HS-5 (cell line): ENCODE results near the gene PRKG1.

Experiments used
- DNase-seq: peaks from one replicate; pipeline ENCODE4 v3.0.0-alpha.2; 2012; ENCODE audit warnings: low read depth

Gene PRKG1

DNA sequence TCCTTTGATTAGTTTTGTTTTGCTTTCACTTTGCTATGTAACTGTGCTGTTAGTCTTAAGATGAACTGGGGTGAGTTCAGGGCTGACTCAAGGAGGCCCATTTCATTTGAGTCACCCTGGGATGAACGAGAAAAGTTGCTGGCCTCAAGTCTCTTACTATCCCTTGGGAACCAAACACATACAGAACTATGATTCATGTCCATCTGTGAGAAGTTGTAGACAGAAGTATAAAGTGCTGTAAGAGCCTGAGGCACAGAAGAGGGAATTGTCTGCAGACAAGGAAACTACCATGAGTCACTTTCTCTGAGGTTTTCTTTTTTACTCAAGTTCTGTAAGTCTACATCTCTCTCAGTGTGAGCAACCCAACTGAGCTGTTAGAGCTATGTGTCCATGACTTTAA is 805.0 kb downstream of the PRKG1 start:
- peak; percentile 83 for DNase-seq

DNA sequence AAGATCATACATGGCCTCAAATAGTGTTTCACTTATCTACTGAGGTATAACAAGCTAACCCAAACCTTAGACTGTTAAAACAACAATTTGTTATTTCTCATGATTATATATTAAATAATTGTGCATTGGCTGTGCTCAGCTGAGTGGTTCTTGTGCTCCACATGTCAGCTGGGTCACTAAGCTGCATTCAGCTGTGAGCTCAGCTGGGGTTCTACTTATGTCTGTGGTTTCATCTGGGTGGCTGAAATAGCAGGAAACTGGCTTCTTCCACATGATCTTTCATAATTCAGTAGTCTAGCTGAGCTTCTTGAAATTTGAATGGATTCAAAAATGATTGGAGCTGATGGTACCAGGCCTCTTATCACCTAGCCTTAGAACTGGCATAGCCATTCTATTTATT is 806.9 kb downstream of the PRKG1 start:
- no peak for DNase-seq

DNA sequence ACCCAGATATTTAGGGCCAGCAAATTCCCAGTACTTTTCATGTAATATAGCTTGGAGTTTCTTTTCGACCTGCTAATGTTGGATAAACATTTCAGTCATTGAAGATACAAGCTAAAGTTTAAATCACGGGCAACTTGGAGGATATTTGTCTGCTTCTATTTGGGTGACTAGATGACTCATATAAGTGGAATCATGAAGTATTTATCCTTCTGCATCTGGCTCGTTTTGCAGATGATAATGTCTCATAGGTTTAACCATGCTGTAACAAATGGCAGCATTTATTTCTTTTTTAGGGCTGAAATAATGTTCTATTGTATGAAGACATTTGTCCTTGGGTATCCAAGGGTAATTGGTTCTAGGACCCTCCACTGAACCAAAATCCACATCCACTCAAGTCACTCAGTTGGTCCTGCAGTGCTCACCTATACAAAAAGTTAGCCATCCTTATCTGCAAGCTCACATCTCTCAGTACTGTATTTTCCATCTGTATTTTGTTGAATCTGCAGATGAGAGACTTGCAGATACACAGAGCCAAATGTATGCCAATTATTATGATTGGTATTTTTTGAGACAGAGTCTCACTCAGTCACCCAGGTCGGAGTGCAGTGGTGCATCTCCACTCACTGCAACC is 812.3 kb downstream of the PRKG1 start:
- no peak for DNase-seq

DNA sequence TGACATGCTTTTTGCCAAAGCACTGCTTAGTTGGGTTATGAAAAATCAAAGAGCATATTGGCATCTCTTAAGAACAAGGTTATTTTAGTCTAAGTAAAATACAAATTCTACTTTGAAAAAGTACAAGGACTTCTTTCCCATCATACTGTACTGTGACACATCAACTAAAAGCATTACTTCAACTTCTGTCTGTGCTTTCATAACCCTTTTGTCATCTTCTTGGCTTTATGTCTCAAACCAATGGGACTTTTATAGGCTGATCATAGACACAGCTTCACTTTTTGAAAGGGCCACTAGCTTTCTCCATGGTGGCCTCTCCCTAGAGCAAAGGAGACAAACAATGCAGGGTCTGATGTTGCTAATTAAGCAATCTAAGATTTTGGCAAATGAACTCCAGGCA is 814.0 kb downstream of the PRKG1 start:
- DNase-seq: no peak

DNA sequence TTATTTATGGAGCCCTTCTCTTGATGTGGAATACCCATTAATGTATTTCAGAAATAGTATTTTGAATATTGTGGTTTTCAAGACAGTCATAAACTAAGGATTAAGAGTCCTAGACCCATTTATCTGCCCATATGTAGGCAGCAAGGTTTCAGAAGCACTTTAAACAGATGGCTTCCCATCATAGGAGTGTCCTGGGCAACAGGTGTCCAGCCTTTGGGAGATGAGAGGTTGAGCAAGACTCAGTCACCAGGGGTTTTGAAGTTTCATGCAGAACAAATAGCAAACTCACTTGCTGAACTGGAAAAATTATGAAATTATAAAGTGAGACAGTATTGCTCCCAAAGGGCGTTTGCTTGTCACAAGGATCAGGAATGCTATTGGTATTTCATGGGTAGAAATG is 818.0 kb downstream of the PRKG1 start:
- DNase-seq: no peak

DNA sequence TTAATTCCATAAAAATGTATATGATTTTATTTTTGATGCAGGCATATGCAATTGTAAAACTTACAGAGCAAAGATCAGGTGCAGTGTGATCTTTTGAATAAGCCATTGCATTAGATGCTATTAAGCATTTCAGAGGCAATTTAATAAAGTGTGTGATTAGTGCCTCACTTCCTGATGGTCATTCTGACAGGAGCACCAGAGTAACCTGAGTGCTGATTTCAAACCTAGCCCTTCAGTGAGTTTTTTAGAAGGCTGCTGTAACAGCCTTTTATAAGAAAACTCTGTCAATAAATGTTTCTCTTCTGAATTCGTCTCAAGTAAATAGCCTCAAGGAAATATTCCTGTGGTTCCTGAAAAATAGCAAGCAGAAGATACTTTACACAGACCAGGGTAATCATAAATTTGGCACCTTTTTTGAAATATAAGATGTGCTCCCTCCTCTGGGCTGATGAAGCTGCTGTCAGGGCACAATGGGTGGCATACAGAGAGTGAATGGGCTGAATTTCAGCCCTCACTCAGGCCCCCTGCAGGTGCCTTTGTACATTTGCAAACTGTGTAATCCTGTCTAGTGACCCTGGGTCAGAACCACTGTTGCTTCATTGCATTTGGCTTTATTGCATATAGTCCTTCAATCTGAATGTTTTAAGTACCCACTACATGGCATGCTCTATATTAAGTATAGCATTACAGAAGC is 818.8 kb downstream of the PRKG1 start:
- no peak for DNase-seq

DNA sequence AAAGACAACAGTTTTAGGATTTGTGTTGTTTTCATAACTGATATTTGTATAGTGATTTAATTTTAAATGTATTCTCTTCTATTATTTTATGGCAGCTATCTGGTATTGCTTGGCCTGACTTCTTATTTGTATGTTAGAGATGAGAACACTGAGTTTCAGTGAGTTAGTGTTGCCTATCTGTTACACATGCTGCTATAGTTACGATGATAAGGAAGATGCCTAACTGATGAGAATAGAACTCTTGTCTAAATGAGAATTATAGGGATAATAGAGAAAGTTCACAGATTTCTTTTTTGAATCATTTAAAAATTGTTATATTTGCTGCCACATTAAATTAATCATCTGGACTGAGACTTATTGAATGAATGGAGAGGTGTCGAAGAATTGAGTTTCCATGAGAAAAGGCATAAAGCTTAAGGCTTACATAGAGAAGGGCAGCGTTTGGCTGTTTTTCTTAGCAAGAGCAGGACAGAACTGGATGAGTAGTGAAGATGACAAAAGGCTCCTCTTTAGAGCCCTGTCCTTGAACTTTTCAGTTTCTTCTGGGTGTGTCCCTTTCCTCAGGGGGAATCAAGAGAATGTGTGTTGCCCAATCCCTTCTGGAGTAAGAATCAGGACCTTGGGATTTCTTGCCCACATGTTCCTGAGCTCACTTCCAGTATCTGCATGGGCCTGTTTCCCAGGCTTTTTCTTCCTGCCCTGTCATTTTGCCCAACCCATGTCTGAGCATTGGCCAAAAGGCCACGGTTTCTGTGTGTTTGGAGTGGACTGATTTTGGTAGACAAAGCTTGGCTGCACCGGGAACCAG is 820.7 kb downstream of the PRKG1 start:
- no peak for DNase-seq

DNA sequence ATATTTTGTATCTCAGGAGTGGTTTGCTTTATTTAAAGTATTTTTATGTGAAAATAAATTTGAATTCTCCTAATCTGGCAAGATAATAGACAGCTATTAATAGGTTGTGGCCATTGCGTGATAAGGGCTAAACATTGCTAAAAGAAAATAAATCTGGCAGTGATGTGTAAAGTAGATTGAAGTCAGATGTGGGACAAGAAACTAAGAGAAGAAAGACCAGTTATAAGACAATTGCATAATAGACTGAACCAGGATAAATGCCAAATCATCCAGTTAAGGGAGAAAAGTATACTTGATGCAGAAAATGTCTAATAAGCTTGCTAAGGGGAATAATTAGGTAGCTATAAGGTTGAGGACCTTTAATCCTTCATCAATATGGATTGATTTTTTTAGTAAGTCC is 822.6 kb downstream of the PRKG1 start:
- no peak for DNase-seq

DNA sequence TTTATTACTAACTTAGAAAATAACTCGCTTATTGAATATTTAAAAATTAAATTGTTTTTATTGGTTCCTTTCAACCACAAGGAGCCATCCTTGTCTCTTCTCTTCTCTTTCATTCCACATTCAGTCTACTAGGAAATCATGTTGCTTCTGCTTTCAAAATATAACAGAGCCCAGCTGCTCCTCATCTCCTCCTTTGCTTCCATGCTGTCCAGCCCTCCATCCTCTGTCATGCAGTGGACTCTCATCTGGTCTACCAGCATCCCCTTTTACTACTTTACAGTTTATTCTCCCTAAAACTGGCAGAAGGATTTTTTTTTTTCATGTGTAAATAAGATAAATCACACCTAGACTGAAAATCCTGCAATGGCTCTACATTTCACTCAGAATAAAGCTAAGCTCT is 823.3 kb downstream of the PRKG1 start:
- DNase-seq: no peak

DNA sequence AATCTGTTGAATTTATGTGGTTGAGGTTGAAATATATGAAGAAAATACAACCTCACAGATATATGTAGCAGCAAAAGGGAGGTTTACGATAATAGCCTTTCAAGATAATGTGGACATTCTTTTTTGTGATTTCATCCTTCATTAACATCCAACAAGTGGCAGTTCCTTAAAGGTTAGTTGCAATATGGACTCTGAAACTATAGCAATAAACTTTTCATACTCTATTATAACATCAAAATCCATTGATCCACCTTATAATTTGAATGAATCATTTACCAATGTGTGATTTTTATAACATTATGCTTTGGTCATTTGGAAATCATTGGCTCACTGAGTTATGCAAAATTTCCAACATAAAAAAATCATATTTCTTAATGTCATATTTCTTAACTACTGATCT is 825.9 kb downstream of the PRKG1 start:
- DNase-seq: no peak

DNA sequence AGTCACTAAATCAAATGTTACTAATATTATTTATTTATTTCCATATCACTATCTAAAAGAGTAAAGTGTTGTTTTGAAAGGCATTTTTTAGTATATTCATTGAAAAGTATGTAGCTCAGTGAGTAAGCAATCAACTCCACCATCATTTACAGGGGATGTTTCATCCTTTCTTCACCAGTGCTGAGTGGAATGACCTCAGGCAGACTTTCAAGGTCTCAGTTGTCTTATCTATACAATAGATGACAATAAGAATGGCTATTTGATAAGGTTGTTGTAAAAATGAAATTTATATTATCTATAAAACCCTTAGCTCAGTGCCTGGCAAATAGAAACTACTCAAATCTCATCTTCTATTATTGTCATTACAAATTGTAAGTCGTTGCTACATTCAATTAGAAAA is 829.4 kb downstream of the PRKG1 start:
- no peak for DNase-seq

DNA sequence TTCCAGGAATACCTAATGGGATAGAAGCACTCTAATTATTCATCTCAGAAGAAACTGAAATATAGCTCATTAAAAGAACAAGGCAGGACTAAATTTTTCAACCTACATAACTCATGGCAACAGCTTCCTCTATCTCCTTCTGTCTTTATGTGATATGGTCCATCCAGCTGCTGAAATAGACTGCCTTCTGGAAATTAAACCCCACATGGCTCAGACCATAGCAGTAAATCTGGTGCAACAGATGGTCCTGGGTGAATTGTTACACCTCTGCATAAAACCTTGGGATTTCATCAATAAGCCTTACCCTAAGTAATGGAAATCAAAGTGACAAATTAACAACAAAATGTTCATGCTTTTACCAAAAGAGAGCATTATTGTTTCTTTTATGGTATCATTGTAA is 830.7 kb downstream of the PRKG1 start:
- DNase-seq: no peak

DNA sequence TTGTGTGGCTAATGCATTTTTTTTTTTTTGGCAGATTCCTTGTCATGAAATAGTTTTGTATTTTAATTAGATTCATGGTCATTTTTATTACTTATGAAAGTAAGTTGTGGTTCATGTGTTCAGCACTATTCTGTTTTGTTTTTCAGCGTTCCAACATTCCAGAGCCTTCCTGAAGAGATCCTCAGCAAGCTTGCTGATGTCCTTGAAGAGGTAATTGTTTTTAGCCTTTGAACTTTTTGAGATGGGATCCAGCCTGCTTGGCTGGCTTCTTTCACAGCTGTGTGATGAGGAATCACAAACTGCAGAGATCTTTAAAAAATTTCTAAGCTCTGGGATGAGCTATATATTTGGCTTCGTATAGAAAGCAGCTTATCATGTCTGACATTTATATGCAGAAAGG is 833.1 kb downstream of the PRKG1 start:
- no peak for DNase-seq

DNA sequence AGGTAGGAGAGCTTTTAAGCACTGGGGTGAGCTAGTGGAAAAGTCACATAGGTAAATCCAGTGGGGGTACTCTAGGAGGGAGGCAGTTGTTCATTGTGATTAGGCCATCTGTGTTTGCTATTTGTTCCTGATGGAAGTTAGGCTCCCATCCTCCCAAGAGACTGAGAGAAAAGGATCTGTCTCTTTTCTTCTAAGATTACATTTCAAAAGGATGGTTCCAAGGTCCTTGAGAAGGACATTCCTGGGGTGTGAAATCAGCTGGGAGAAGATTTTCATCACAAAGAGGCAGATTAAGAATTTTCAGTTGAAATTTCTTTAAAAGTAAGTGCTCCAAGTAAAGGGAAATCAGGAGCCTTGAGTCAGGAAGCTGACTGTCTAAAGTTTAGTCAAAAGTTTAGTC is 835.9 kb downstream of the PRKG1 start:
- no peak for DNase-seq

DNA sequence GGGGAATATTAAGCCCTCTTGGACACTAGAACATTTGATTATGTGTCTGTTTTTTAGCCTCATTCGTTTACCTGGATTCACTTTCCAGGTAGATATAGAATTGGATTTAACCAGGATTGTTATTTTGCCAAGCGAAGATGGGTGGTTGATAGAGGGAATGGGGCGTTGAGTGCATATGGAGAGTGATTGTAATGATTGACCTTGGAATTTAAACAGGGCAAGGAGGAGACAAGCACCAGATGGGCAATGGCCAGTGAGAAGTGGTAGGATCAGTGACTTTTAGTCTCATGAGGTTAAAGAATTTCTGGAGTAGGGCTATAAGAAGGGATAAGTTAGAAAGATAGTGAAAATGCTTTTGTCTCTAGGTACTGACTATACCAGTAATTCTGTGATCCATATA is 836.3 kb downstream of the PRKG1 start:
- DNase-seq: no peak

DNA sequence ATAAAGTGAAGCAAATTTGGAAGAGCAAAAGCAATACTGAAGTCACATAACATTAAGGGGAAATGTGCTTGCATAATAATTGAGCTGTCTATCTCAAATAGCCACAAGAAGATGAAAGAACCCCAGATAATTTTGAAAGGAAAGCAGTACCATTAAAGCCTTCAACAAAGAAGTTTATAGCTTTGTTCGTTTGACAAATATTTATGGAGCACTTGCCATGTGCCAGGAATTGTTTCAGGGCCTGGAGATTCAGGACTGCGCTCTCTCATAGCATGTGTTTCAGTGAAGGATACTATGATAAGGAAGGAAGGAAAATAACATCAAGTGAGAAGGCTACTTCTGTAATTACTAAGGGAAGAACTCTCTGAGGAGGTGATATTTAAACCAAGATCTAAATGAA is 837.4 kb downstream of the PRKG1 start:
- DNase-seq: no peak

DNA sequence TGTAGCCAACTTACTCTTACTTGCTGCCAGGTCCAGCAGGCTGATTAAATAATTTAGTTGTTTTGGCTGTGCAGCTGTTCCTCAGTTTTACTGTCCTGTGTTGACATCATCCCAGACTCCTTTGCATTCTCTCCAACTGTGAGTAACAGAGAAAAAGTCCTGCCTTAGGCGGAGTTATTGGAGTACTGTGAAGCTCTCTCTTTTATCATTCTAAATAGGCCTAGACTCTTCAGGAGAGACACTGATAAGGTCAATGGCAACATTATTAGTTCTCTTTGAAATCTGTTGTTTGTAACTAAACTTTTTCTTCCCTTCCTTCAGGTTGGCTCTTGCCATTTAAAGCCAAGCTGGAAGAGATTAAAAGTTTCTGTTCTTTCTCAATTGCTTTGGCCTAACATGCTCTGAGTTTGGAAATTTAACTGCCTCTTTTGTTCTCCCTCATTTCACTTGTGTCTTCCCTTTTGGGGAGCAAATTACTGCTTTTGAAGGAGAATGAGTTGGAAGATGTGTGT is 840.8 kb downstream of the PRKG1 start:
- DNase-seq: no peak

DNA sequence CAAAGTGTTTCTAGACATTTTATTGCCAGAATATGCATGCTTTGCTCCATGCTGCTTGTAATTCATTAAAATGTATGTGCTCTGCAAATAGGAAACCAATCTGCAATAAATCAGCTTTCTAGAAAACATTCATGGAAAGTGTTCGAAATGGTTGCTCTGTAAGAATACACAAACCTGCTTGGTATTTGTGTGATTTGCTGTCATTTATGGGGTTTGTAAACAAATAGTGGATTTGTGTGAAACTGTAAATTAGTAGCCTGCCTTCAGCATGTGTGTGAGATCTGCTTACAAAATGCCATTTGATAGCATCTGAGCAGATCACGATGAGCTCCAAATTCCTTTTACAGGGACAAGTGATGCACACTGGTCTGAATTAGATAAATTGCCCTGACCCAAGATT is 844.2 kb downstream of the PRKG1 start:
- DNase-seq: no peak

DNA sequence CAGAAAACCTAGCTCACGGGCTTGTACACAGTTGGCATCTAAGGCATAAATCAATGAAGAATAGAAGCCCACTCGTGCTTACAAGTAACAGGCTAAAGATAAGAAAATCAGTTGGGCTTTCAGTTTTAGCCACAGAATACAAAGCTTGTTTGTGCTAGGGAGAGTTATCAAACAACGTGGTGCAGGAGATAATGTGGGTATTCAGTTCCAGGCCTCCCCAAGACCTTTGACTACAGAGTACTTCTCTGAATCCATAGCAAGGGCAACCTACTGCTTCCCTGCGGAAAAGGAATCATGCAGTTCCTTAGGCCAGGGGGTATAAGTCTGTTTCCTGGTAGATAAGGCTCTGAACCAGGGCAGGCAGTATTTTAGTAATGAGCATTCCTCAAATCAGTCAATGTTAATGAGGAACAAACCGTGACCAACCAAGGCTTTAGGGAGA is 844.6 kb downstream of the PRKG1 start:
- no peak for DNase-seq

DNA sequence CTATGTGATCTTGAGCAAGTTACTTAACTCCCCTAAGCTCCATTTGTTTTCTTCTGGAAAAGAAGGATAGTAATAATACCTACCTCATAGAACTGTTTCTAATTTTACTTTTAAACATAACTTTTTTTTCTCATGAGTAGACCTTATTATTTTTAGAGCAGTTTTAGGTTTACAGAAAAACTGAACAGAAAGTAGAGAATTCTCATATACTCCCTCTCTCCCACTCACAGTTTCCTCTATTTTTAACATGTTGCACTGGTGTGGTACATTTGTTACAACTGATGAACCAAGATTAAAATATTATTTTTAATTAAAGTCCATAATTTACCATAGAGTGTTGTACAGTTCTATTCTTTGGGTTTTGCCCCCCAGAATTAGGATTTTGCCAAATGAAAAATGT is 846.4 kb downstream of the PRKG1 start:
- no peak for DNase-seq

DNA sequence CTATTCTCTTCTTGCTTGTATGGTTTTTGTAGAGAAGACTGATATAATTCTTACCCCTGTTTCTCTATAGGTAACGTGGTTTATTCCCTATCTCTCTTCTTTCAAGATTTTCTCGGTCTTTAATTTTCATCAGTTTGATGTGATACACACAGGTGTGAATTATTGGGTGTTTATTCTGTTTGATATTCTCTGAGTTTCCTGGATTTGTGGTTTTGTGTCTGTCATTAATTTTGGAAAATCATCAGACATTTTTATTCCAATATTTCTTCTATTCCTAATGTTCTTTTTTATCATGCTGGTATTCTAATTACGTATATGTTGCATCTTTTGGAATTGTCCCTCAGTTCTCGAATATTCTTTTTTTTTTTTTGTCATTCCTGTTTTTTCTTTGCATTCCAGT is 850.1 kb downstream of the PRKG1 start:
- DNase-seq: no peak

DNA sequence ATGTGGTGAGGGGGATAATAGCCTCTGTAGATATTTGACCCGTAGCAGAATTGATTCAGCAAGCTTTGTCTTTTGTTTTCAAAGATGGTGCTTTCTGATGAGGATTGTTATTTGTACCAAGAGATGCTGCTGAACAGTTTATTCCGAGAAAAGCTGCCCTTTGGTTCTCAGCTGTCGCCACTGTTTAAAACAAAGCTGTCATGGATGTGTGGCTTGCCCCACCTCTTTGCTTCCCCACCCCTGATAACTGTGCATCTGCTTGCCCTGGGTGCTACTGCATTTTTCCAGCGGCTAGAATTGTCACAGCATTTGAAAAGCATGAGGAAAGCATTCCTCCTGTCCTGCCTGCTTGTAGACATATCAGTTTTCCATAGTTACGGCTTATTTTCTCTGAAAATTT is 852.0 kb downstream of the PRKG1 start:
- no peak for DNase-seq

DNA sequence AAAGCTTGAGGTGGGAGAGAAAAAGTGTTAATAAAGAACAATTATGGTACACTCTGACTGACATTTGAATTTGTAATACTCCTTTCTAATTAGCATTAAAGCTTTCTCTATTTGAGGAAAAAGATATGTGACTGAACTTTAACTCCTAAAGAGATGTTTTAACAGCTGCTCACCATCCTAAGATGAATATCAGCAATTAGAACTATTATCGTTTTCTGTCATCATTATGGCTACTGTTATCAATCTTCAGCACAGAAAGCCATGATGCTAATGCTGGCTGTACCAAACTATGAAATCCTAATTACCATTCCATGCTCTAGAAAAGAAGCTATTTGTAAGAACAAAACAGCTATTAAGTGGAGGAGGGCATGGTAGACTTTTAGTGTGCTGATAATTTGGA is 853.9 kb downstream of the PRKG1 start:
- no peak for DNase-seq
